Fibroblast of mammary gland (primary cell): ENCODE data around the gene DYNLT1.
A peak's percentile ranks its signal among the peaks of the same experiment; 100 is the strongest.

ENCODE experiments used
- DNase-seq: peaks from one replicate; pipeline ENCODE4 v3.0.0-alpha.2; 2010; ENCODE audit warnings: low read depth
- H3K4me3 ChIP-seq: 2 replicates; pipeline ENCODE4 v1.5.1; 2011; ENCODE audit warnings: low read depth, mild to moderate bottlenecking, low read length, moderate library complexity; ENCODE audit not compliant: control insufficient read depth
- TF ChIP-seq, protein P1 (sequence below): conservative IDR thresholded peaks from 2 replicates; pipeline ENCODE4 v1.5.1; 2011; ENCODE audit warnings: low read depth, low read length, inconsistent platforms; ENCODE audit not compliant: control insufficient read depth, insufficient read depth

DYNLT1 gene

DNA sequence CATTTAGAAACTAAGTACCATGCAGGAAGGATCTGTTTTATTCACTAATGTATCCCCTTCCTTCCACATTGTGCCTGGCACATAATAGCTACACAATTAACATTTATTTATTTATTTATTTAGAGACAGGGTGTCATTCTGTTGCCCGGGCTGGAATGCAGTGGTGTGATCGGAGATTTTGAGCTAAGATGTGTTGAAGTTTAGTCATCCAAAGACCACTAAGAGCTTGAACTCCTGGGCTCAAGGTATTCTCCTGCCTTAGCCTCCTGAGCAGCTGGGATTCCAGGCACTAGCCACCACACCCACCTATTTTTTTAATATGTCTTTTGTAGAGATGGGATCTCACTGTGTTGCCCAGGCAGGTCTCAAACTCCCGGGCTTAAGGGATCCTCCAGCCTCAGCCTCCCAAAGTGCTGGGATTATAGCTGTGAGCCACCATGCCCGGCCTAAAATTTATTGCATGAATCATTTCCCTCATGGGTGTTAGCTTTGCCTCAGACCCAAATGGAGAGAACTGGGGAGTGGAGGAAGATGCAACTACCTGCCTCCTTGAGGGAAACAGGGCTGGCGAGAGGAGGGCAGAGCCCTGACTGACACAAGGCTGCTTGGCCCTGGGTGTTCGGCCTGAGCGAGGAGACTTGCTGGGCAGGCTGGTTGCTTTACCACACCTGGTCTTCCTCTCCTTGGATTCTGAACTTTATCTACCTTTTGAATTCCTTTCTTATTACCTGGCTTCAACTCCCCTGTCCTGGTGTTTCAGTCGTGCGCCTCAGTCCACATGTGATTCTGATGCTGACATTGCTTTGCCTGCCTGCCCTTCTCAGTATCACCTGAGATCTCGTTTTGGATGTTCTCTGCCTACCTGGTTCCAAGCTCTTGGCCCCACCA, 1.7 kb upstream of the DYNLT1 start:
- DNase-seq: no peak
- no peak overlapping the region for H3K4me3 ChIP-seq
- TF ChIP-seq, protein P1, sequence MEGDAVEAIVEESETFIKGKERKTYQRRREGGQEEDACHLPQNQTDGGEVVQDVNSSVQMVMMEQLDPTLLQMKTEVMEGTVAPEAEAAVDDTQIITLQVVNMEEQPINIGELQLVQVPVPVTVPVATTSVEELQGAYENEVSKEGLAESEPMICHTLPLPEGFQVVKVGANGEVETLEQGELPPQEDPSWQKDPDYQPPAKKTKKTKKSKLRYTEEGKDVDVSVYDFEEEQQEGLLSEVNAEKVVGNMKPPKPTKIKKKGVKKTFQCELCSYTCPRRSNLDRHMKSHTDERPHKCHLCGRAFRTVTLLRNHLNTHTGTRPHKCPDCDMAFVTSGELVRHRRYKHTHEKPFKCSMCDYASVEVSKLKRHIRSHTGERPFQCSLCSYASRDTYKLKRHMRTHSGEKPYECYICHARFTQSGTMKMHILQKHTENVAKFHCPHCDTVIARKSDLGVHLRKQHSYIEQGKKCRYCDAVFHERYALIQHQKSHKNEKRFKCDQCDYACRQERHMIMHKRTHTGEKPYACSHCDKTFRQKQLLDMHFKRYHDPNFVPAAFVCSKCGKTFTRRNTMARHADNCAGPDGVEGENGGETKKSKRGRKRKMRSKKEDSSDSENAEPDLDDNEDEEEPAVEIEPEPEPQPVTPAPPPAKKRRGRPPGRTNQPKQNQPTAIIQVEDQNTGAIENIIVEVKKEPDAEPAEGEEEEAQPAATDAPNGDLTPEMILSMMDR: no peak

DNA sequence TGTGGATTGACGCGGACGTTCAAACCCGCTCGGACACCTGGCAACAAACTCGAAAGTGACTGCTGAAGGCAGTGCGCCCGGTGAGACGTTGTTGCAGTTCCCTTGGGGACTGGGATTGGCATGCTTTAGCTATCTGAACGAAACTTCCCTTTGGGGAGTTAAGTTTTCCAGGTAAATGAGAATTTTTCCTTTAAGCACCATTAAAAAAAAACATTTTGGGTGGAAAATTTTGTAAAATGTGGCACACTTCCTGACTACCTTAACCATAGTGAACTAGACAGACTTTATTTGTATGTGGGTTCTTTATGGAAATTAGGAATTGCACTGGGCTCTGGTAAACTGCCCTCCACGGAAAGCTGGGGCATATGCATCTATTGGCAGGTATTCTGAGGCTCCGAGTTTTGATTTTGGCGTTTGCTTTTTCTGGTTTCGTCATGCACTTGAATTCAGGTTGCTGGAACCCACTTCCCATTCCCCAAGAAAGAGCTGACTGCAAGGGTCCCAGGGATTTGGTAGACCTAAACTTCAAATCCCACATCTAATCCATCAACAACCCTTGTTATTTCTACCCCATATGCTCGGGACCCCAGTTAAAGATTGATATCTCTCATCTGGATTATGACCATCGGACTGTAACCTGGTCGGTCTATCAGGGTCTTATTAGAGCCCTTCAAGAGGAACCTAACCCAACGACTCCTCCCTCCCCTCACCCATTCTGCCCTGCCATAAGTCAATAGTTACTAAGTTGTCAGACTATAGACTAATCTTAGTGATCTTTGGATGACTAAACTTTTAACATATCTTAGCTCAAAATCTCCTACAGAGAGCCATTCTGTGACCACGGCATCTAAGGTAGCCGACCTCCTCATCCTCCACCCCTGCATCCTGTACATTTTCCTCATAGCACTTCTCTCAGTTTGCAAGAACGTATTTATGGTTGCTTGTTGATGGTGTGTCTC, 800 bp upstream of the DYNLT1 start:
- no peak for DNase-seq
- peak overlapping the region; percentile 87 for H3K4me3 ChIP-seq
- TF ChIP-seq, protein P1: no peak

DNA sequence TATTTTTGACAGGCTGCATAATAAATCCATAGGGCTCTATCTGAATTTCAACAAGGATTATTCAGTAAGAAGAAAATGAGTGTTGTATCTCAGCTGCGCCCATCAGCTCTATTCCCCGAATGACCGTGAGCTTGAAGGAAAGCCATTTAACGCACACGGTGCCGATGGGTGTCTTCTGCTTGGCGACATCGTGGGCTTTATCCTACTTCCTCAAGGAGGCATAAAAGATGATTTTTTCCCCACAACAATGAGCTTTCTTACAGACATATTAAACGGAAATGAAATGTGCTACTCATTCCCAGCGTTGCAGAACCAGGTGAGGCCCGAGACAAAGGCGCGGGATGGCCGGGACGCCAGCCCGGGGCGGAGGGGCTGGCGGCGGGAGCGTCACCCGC, 710 bp downstream of the DYNLT1 start:
- TF ChIP-seq, protein P1: no peak
- peak; percentile 18 for DNase-seq
- H3K4me3 ChIP-seq: peak overlapping the region; percentile 87

DNA sequence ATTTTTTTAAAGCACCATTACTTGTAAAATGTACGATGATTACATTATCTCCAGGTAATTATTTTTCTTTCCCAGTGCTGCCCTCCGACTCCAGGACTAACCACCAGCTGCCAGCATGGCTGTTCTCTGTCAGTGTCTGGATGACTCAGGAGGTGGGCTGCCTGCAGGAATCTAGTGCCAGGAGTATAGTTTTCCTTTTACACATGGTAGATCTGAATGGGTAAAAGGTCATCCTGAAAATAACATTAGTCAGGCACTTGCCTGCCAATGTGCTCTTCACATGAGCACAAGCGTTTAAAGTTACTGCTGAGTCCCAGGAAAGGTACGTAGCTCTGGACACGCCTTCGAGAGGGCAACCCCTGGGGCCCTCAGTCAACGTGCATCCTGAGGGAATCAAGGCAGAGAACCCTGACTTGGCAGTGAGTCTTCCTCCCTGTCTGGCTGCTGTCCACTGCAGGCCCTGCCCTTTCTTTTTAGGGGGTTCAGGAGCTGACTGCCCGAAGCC, 2.4 kb downstream of the DYNLT1 start:
- peak overlapping the region; percentile 87 for H3K4me3 ChIP-seq
- DNase-seq: peak; percentile 97
- TF ChIP-seq, protein P1: no peak

DNA sequence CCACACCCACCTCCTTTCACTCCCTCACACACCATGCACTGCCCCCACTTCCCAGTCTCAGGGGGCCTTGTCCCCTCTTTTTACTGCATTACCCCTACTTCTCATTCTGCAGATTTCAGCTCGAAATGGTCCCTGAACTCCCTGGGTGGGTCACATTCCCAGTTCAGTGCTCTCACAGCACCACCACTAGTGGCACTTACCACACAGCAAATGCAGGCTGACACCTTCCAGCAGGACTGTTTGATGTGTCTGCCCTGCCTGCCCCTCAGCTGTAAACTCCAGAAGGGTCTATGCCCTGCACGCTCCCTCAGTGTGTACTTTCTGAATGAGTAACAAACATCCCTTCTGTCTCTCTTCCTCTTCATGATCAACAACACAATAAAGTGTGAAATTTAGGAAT, 4.0 kb downstream of the DYNLT1 start:
- TF ChIP-seq, protein P1: no peak
- no peak for DNase-seq

DNA sequence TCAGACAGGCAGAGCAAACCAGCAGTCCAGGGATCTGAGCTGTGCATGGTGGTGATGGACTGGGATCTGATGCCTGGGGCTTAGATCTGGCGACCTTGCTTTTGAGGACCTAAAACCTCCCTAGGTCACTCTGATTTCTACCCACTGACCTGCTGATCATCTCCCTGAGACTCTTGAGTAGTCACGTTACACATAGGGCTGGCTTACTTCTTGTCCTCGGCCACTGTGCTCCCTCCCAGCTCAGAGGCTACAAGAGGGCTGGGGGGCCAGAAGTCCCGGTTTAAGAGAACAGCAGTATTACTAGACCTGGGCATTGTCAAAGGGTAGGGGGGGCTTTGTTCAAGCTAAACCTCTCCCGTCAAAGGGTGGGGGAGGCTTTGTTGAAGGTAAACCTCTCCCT, 5.5 kb downstream of the DYNLT1 start:
- TF ChIP-seq, protein P1: no peak
- DNase-seq: no peak
- no peak overlapping the region for H3K4me3 ChIP-seq

More for the DNA sequence above, 4.0 kb downstream of the DYNLT1 start:
- H3K4me3 ChIP-seq: no peak overlapping the region
